HFF-Myc (cell line): Measurements from ENCODE around the gene DBP.
A peak's percentile ranks its signal among the peaks of the same experiment; 100 is the strongest.

Source experiments
- DNase-seq: peaks from one replicate; pipeline ENCODE4 v3.0.0-alpha.2; 2011; ENCODE audit warnings: low read depth; ENCODE audit errors: extremely low read depth
- H3K4me3 ChIP-seq: replicated peaks from 2 replicates; pipeline ENCODE4 v1.5.1; 2011; ENCODE audit warnings: low read depth, mild to moderate bottlenecking, control low read depth, low read length
- CTCF ChIP-seq: IDR thresholded peaks from 2 replicates; pipeline ENCODE4 v1.5.1; 2012; ENCODE audit warnings: mild to moderate bottlenecking, low read depth, low read length, control low read depth; ENCODE audit errors: missing control alignments

The DBP gene

GRCh38 chr19:48615231-48616040 lies 21.7 kb downstream of the DBP start:
- TF ChIP-seq CTCF = no peak
- H3K4me3 ChIP-seq = no peak overlapping the region; the same call in 1 of the 2 replicates
- DNase-seq = no peak

- no peak for DNase-seq
- peak within 1 kb of the TSS; percentile 90; the same call in 1 of the 2 replicates for H3K4me3 ChIP-seq
- TF ChIP-seq CTCF = no peak
Measured at GRCh38 chr19:48614436-48615230, 22.5 kb downstream of the DBP start, which contains the start of gene FAM83E. Gene FAM83E (minus strand): TSS chr19:48615076. CDS start chr19:48613372, 1,704 bp downstream.

- no peak for DNase-seq
- no peak for TF ChIP-seq CTCF
- no peak overlapping the region for H3K4me3 ChIP-seq
Measured at GRCh38 chr19:48613852-48614435, 23.2 kb downstream of the DBP start.

GRCh38 chr19:48613024-48613851 lies 23.9 kb downstream of the DBP start:
- TF ChIP-seq CTCF = no peak
- DNase-seq = no peak

GRCh38 chr19:48611872-48612271 lies 25.3 kb downstream of the DBP start:
- no peak for DNase-seq
- no peak for TF ChIP-seq CTCF
- no peak overlapping the region for H3K4me3 ChIP-seq

More at GRCh38 chr19:48613024-48613851, 23.9 kb downstream of the DBP start:
- H3K4me3 ChIP-seq = no peak overlapping the region

- no peak for TF ChIP-seq CTCF
- DNase-seq = no peak
- H3K4me3 ChIP-seq = no peak overlapping the region
Measured at GRCh38 chr19:48609571-48610108, 27.5 kb downstream of the DBP start.
